ENCODE results near the gene MATCAP1. TPM values are rescaled to one million over a fixed set of nuclear protein-coding genes. Genes with fewer than 3 reads are reported as not detected.

MATCAP1 gene
- total and polyA plus RNA-seq, 10 of the 15 experiments (the other 5 are each of a cell fraction or from before 2014, with no cell fraction given), result 2.8 to 25.8 (median 8.6) TPM

DNA sequence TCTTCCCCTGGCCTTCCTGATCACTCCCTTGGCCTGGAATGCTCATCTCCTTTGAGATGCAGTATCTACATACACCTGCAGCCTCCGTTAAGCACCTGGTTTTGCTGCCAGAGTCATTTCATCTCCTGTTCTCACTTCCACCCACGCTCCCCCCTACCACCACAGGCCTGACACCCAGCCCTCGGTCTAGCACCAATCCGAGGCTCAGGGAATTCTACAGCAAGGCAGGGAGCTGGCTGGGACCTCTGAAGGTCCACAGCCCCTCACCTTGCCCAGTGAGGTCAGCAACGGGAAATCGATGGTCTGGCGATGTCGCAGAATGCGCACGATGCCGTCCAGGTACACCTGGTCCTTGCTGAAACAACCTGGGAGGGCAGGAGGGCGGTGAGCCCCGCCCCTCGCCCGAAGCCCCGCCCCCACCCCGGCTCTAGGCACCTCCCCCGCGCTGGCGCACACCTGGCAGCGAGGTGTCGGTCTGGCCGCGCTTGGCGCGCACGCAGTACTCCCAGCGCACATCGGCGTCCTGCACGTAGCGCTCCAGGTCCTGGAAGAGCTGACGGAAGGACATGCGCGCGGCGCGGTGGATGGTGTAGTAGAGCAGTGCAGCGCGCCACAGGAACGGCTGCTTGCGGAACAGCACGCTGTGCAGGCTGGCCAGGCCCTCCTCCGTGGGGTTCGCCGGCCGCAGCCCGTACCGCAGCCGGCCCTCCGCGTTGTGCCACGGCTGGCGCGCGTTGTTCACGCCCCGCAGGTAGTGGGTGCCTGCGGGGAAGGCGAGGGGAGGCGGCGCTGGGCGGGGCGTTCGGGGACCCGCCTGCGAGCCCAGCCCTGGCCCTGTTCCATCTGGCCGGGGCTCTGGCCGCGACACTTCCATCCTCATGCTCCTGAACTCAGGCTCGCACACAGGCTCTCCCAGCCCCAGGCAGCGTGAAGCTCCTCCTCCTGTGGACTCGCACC, 5.7 kb downstream of the MATCAP1 start:
- peaks cover 28% of the 10 kb centered on the region for H3K4me1 ChIP-seq (ENCODE audit: control insufficient read depth, insufficient read depth, low read length)
- intact Hi-C loops (cut with micrococcal nuclease; ENCODE audit: unreplicated experiment), result no loop called here
- in situ Hi-C loops (cut with MboI), result no loop called here
- H3K4me2 ChIP-seq (ENCODE audit: control insufficient read depth, insufficient read depth), result peak overlapping the region; percentile 97
- DNase-seq (ENCODE audit: low read depth, low spot score) (no peak), ATAC-seq (peak; percentile 43), FAIRE-seq (no peak)
- TF ChIP-seq TCF3 (IDR thresholded peaks at IDR 0.05; ENCODE audit: borderline replicate concordance, insufficient read depth, low read depth, low read length) (0 out of 2 replicates have a peak, but pooled peaks have one; percentile 44), POLR2AphosphoS2 (IDR thresholded peaks at IDR 0.05; ENCODE audit: low read depth, low read length) (peak; percentile 41; the same call in 1 of the 2 replicates), BACH1 (IDR thresholded peaks at IDR 0.05; ENCODE audit: borderline replicate concordance) (peak; percentile 44; the same call in 1 of the 2 replicates), IKZF1 (conservative IDR thresholded peaks at IDR 0.05) (peak; percentile 28), BHLHE40 (IDR thresholded peaks at IDR 0.05; ENCODE audit: borderline replicate concordance in 1 of 2, low read depth in 2 of 2, low read length in 1 of 2) (peak in 1 of 2 experiments; percentile 35; a peak in 1 of 4 replicates), SMAD5 (IDR thresholded peaks at IDR 0.05; ENCODE audit: low read depth) (no peak), EGR1 (IDR thresholded peaks at IDR 0.05; ENCODE audit: borderline replicate concordance in 1 of 2, low read depth in 2 of 2, low read length in 2 of 2) (peak in 1 of 2 experiments; percentile 49; a peak in 1 of 3 replicates)
- TF ChIP-seq, protein P1, sequence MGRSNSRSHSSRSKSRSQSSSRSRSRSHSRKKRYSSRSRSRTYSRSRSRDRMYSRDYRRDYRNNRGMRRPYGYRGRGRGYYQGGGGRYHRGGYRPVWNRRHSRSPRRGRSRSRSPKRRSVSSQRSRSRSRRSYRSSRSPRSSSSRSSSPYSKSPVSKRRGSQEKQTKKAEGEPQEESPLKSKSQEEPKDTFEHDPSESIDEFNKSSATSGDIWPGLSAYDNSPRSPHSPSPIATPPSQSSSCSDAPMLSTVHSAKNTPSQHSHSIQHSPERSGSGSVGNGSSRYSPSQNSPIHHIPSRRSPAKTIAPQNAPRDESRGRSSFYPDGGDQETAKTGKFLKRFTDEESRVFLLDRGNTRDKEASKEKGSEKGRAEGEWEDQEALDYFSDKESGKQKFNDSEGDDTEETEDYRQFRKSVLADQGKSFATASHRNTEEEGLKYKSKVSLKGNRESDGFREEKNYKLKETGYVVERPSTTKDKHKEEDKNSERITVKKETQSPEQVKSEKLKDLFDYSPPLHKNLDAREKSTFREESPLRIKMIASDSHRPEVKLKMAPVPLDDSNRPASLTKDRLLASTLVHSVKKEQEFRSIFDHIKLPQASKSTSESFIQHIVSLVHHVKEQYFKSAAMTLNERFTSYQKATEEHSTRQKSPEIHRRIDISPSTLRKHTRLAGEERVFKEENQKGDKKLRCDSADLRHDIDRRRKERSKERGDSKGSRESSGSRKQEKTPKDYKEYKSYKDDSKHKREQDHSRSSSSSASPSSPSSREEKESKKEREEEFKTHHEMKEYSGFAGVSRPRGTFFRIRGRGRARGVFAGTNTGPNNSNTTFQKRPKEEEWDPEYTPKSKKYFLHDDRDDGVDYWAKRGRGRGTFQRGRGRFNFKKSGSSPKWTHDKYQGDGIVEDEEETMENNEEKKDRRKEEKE (IDR thresholded peaks at IDR 0.05), result no peak
- peak overlapping the region; percentile 29; the same call in 1 of the 2 replicates for H2AFZ ChIP-seq (ENCODE audit: control insufficient read depth, low read depth, low read length)
- H3K27ac ChIP-seq (ENCODE audit: control insufficient read depth, insufficient read depth), result no peak overlapping the region
- no peaks in the 10 kb centered on the region for H3K9me3 ChIP-seq (replicated peaks; ENCODE audit: control insufficient read depth, insufficient read depth, low read length)
- H3K36me3 ChIP-seq (ENCODE audit: control insufficient read depth in 2 of 2, insufficient read depth in 2 of 2, low read length in 1 of 2), result no peaks in the 10 kb centered on the region
- CTCF ChIA-PET, result interaction anchor here (1.6 to 5.3 kb wide), 3 partner anchors 18 to 160 kb away, joined by 7 to 36 read pairs (median 8); partner anchors contain the start of genes FBXL8 and TRADD
- no peaks in the 10 kb centered on the region; the same call in 1 of the 2 replicates for H4K20me1 ChIP-seq (ENCODE audit: control insufficient read depth, insufficient read depth)
- 13% methylated on average over 48 of the region's 73 CpGs for WGBS (ENCODE audit: insufficient coverage, insufficient replicate concordance, low lambda C conversion rate, missing lambda C conversion rate)
- H3K79me2 ChIP-seq (ENCODE audit: control insufficient read depth, insufficient read depth, low read length), result peaks cover 2% of the 10 kb centered on the region
- H3K27me3 ChIP-seq (replicated peaks in 1 of 2; ENCODE audit: control insufficient read depth in 2 of 2, insufficient read depth in 2 of 2, low read length in 1 of 2), result no peaks in the 10 kb centered on the region
- POLR2A ChIA-PET, result interaction anchor here (0.6 to 10.9 kb wide), 3 partner anchors 11 to 149 kb away, joined by 3 to 137 read pairs (median 3); partner anchors contain the start of genes FBXL8, HSF4 and TRADD
- BruUV-seq (replicated peaks), result no TSS peak
- SMC1A ChIA-PET (ENCODE audit: uncharacterized antibody, unreplicated experiment), result interaction anchor here (2.1 kb wide), 1 partner anchor 15 kb away, joined by 10 read pairs; no protein-coding TSS in a partner anchor
- RAD21 ChIA-PET (ENCODE audit: unreplicated experiment), result interaction anchor here (1.1 kb wide), 1 partner anchor 15 kb away, joined by 3 read pairs; no protein-coding TSS in a partner anchor
- peak overlapping the region; percentile 55; the same call in 1 of the 2 replicates for H3K4me3 ChIP-seq
- no peak overlapping the region for H3K9ac ChIP-seq (ENCODE audit: control insufficient read depth, insufficient read depth, low read length)
